Hepatocyte (in vitro differentiated cells): ENCODE results near the gene SLC9A6. TPM values are rescaled to one million over a fixed set of nuclear protein-coding genes. Genes with fewer than 3 reads are reported as not detected.

Experiments
- polyA plus RNA-seq: library from polyadenylated mRNA; unstranded; fragments of >200 nt; fragmentation: Nextera tagmentation; extraction: Ambion mirVana; gene quantifications from 2 replicates; pipeline ENCODE4 v1.2.1, GENCODE V29; 2016
- total RNA-seq: library from RNA; depleted of rRNA; stranded (reverse); fragments of >200 nt; gene quantifications from 2 replicates; pipeline ENCODE4 v1.2.3, GENCODE V29; 2014

SLC9A6 gene
- total and polyA plus RNA-seq, 2 experiments from 2014 or later, result 9.6 to 21.6 TPM

Other genes starting within 250 kb of the SLC9A6 start
- not detected in 2 replicates for gene CT45A3, start 217.2 kb upstream of the SLC9A6 start, total RNA-seq
- not detected in 2 replicates for gene CT45A3, start 217.2 kb upstream of the SLC9A6 start, polyA plus RNA-seq
- gene CT45A5, start 199.9 kb upstream of the SLC9A6 start, total RNA-seq, result not detected in 2 replicates
- not detected in 2 replicates for gene CT45A5, start 199.9 kb upstream of the SLC9A6 start, polyA plus RNA-seq
- gene CT45A6, start 182.6 kb upstream of the SLC9A6 start, total RNA-seq, result not detected in 2 replicates
- gene CT45A6, start 182.6 kb upstream of the SLC9A6 start, polyA plus RNA-seq, result not detected in 2 replicates
- gene CT45A2, start 165.4 kb upstream of the SLC9A6 start, total RNA-seq, result not detected in 2 replicates
- not detected in 2 replicates for gene CT45A2, start 165.4 kb upstream of the SLC9A6 start, polyA plus RNA-seq
- not detected in 2 replicates for gene CT45A7, start 148.2 kb upstream of the SLC9A6 start, total RNA-seq
- not detected in 2 replicates for gene CT45A7, start 148.2 kb upstream of the SLC9A6 start, polyA plus RNA-seq
- not detected in 2 replicates for gene CT45A8, start 130.9 kb upstream of the SLC9A6 start, total RNA-seq
- not detected in 2 replicates for gene CT45A8, start 130.9 kb upstream of the SLC9A6 start, polyA plus RNA-seq
- not detected in 2 replicates for gene CT45A9, start 113.6 kb upstream of the SLC9A6 start, total RNA-seq
- gene CT45A9, start 113.6 kb upstream of the SLC9A6 start, polyA plus RNA-seq, result not detected in 2 replicates
- not detected in 2 replicates for gene CT45A10, start 92.0 kb upstream of the SLC9A6 start, total RNA-seq
- not detected in 2 replicates for gene CT45A10, start 92.0 kb upstream of the SLC9A6 start, polyA plus RNA-seq
- gene SAGE1, start 91.7 kb upstream of the SLC9A6 start, total RNA-seq, result not detected in 2 replicates
- gene SAGE1, start 91.7 kb upstream of the SLC9A6 start, polyA plus RNA-seq, result not detected in 2 replicates
- gene MMGT1, start 11.4 kb upstream of the SLC9A6 start, total RNA-seq, result 20.7 and 25.1 TPM in 2 replicates
- 10.2 and 11.9 TPM in 2 replicates for gene MMGT1, start 11.4 kb upstream of the SLC9A6 start, polyA plus RNA-seq
- gene FHL1, start 162.1 kb downstream of the SLC9A6 start, total RNA-seq, result 40.0 and 55.3 TPM in 2 replicates
- 28.2 and 31.5 TPM in 2 replicates for gene FHL1, start 162.1 kb downstream of the SLC9A6 start, polyA plus RNA-seq